Subcutaneous adipose tissue (tissue), 4 donors: ENCODE results near the gene NFATC1. TPM values are rescaled to one million over a fixed set of nuclear protein-coding genes. Genes with fewer than 3 reads are reported as not detected.

ENCODE experiments used
- total RNA-seq, 4 donors: library from RNA; depleted of rRNA; stranded (reverse); fragments of >200 nt; gene quantifications; one replicate each; pipeline ENCODE4 v1.1.0, GENCODE V29; 2016
- TF ChIP-seq, protein P1 (sequence below): fragments of 450-650 bp; IDR thresholded peaks from one replicate; pipeline ENCODE4 v1.5.1; 2016; ENCODE audit warnings: low read depth, mild to moderate bottlenecking, control low read depth, antibody characterized with exemption, moderate library complexity

NFATC1 gene
- total RNA-seq, 4 donors from 2014 or later = 9.8 to 17.2 (median 11.5) TPM

GRCh38 chr18:79555885-79556284 is 160.2 kb downstream of the NFATC1 start:
- TF ChIP-seq, protein P1, sequence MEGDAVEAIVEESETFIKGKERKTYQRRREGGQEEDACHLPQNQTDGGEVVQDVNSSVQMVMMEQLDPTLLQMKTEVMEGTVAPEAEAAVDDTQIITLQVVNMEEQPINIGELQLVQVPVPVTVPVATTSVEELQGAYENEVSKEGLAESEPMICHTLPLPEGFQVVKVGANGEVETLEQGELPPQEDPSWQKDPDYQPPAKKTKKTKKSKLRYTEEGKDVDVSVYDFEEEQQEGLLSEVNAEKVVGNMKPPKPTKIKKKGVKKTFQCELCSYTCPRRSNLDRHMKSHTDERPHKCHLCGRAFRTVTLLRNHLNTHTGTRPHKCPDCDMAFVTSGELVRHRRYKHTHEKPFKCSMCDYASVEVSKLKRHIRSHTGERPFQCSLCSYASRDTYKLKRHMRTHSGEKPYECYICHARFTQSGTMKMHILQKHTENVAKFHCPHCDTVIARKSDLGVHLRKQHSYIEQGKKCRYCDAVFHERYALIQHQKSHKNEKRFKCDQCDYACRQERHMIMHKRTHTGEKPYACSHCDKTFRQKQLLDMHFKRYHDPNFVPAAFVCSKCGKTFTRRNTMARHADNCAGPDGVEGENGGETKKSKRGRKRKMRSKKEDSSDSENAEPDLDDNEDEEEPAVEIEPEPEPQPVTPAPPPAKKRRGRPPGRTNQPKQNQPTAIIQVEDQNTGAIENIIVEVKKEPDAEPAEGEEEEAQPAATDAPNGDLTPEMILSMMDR = no peak

DNA sequence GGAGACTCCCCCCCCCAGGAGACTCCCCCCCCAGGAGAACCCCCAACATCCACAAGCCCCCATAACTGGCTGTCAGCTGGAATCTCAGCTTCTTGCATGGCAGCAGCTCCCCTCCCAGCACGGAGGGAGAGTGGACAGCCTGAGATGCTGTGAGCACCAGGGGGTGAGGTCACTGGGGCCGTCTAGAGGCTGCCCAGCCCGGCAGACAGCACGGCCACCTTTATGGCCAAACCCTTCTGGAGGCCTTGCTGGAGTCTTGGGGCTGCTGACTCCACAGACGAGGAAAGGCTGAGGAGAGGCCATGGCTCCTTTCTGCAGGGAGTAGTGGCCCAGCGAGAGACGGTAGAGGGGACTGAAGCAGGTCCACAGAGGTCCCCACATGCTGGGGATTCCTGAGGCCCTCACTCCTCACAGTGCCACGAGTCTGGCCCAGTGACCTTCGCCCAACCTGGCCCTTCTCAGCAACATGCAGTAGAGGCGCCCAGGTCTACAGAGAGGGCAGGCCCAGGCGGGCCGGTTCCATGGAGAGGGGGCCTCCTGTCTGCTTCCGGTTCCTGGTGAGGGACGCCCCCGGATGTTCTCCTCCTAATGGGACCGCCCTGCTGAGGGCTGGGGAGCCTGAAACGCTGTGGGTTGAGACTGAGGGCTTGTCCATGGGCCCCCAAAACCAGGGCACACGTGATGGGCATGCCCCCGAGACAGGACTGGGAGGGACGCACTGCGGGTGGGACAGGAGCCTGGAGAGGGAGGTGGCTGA is 161.3 kb downstream of the NFATC1 start:
- TF ChIP-seq, protein P1 = no peak

DNA sequence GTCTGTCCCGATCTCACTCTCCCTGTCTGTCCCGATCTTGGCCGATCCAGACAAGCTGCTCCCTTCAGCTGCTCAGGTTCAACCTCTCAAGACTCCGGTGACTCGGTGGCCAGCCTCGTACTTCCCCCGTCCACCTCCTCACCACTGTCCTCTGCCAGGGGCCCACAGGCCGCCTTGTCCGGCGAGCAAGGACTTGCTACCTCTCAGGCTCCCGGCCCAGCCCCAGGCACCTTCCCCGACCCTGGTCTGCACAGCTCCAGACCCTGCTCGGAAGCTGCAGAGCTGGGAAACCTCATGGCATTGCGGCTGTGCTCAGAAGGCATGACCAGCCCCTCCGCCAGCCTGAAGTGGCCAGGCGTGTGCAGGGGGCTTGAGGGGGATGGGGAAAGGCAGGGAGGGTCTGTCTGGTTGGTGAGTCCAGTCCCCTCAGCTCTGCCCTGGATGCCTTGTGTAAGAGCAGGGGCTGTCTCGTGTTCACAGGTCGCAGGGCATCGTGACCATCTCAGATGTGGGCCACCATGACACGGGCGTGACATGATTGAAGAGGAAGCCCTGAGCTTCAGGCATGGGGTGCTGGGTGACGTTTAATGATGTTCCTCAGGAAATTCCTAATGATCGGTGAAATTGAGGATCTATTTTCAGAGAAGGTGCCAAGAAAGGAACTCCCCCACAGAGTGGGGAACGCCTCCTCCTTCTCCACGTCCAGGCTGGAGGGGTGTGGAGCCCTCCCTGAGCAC is 162.6 kb downstream of the NFATC1 start:
- TF ChIP-seq, protein P1 = no peak

DNA sequence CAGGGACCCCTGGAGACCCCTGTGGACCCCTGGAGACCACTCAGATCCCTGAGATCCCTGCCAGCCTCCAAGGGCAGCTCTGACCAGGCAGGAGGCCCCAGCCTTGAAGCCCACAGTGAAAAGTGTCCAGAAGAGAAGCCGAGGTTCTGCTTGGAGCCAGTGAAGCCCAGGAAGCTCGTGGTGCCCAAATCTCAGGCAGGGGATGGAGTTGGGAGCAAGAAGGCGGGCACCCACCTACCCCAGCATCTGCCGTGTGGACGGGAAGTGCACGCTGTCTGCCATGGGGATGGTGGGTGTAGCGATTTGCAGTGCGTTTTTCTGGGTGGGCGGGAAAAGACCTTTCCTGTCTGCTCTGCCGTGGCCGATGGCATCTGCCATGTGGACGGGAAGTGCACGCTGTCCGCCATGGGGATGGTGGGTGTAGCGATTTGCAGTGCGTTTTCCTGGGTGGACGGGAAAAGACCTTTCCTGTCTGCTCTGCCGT is 163.2 kb downstream of the NFATC1 start:
- TF ChIP-seq, protein P1 = no peak

DNA sequence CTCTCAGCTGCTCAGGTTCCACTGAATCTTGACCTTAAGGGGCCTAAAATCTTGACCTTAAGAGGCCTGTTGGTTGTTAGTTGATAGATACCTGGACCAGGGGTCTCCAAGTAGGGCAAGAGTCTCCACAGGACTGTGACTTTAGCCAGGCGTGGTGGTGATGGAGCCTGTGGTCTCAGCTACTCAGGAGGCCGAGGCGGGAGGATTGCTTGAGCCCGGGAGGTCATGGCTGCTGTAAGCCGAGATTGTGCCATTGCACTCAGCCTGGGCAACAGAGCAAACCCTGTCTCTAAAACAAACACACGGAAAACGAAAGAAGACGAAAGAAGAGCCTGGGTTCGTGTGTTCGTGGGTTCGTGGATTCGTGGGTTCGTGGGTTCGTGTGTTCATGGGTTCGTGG is 163.7 kb downstream of the NFATC1 start:
- TF ChIP-seq, protein P1 = no peak

DNA sequence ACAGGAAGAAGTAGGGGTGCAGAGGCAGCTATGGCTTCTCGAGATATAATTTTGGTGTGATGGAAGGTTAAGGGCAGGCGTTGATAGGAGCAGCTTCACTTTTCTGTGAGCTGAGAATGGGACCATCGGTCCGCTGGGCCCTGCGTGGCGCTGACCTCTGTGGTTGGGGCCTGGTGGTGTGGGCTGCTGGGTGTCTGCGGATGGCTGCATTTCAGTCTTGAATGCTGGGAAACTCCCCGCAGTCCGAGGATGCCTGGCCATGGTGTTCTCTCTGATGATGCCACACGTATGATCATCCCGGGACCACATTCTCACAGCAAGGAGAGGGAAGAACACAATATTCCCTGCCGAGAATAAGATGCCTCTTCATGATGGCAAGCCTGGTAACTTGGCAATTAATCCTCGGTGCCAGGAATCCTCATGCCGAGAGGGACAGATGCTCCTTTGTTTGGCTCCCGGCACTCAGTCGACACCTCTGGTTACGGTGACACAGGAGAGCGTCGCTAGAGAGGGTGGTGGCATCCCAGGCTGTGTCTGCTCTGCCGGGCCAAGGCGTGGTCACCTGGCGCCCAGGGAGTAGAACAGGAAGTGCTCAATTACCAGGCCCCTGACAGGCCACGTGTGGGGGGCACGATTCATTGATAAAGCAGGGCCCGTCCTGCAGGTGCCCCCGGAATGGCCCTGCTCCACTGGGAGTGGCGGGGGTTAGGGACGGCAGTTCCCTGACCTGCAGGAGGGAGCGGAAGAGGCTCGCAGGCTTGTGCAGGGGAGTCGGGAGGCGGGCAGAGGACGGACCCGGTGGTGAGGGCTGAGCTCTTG is 164.5 kb downstream of the NFATC1 start:
- TF ChIP-seq, protein P1 = no peak

GRCh38 chr18:79560861-79561210 is 165.1 kb downstream of the NFATC1 start:
- TF ChIP-seq, protein P1 = no peak
